Measurements from ENCODE around the gene DGAT2.
A peak's percentile ranks its signal among the peaks of the same experiment; 100 is the strongest.

Gene DGAT2

GRCh38 chr11:75797792-75798191, 29.2 kb downstream of the DGAT2 start:
- DNase-seq (ENCODE audit: extremely low read depth in 1 of 2, low read depth in 1 of 2) = no peak

GRCh38 chr11:75800136-75800675, 31.6 kb downstream of the DGAT2 start:
- no peak for DNase-seq (ENCODE audit: extremely low read depth in 1 of 2, low read depth in 1 of 2)

- DNase-seq (ENCODE audit: extremely low read depth in 1 of 2, low read depth in 1 of 2) = no peak
These were observed 32.3 kb downstream of the DGAT2 start for GRCh38 chr11:75800728-75801361.

- DNase-seq (ENCODE audit: extremely low read depth in 1 of 2, low read depth in 1 of 2) = no peak
These were observed 32.9 kb downstream of the DGAT2 start for GRCh38 chr11:75801362-75802020.

- DNase-seq (ENCODE audit: extremely low read depth in 1 of 2, low read depth in 1 of 2) = no peak
These were observed 33.7 kb downstream of the DGAT2 start for GRCh38 chr11:75802021-75802912.

GRCh38 chr11:75802913-75803820, 34.6 kb downstream of the DGAT2 start:
- DNase-seq (ENCODE audit: extremely low read depth in 1 of 2, low read depth in 1 of 2) = peak; percentile 22 to 44

GRCh38 chr11:75809111-75809510, 40.5 kb downstream of the DGAT2 start:
- DNase-seq (ENCODE audit: extremely low read depth in 1 of 2, low read depth in 1 of 2) = no peak

- DNase-seq (ENCODE audit: extremely low read depth in 1 of 2, low read depth in 1 of 2) = no peak
These were observed 41.4 kb downstream of the DGAT2 start for GRCh38 chr11:75809991-75810390.

GRCh38 chr11:75810637-75811390, 42.2 kb downstream of the DGAT2 start:
- DNase-seq (ENCODE audit: extremely low read depth in 1 of 2, low read depth in 1 of 2) = no peak

GRCh38 chr11:75811485-75811884, 42.9 kb downstream of the DGAT2 start:
- no peak for DNase-seq (ENCODE audit: extremely low read depth in 1 of 2, low read depth in 1 of 2)

- DNase-seq (ENCODE audit: extremely low read depth in 1 of 2, low read depth in 1 of 2) = no peak
These were observed 44.0 kb downstream of the DGAT2 start for GRCh38 chr11:75812542-75813040.

GRCh38 chr11:75813124-75813523, 44.5 kb downstream of the DGAT2 start:
- no peak for DNase-seq (ENCODE audit: extremely low read depth in 1 of 2, low read depth in 1 of 2)

GRCh38 chr11:75813622-75814039, 45.1 kb downstream of the DGAT2 start:
- no peak for DNase-seq (ENCODE audit: extremely low read depth in 1 of 2, low read depth in 1 of 2)

- DNase-seq (ENCODE audit: extremely low read depth in 1 of 2, low read depth in 1 of 2) = no peak
These were observed 45.7 kb downstream of the DGAT2 start for GRCh38 chr11:75814363-75814676.

- peak; percentile 94 to 97 for DNase-seq (ENCODE audit: extremely low read depth in 1 of 2, low read depth in 1 of 2)
These were observed 46.2 kb downstream of the DGAT2 start, which contains the start of gene UVRAG for GRCh38 chr11:75814677-75815344. TSS of gene UVRAG (plus strand) at chr11:75815210. CDS start at chr11:75815408, 198 bp downstream.

GRCh38 chr11:75815345-75816168, 47.0 kb downstream of the DGAT2 start:
- peak in 1 of 2 donors; percentile 7 for DNase-seq (ENCODE audit: extremely low read depth in 1 of 2, low read depth in 1 of 2)

GRCh38 chr11:75816561-75817239, 48.1 kb downstream of the DGAT2 start:
- no peak for DNase-seq (ENCODE audit: extremely low read depth in 1 of 2, low read depth in 1 of 2)

All from stimulated activated CD8-positive, alpha-beta memory T cell treated with anti-CD3 and anti-CD28 coated beads, Interleukin-7, amount 100 ng/mL, for 48 hours (primary cell).